ENCODE results near the gene DPYSL4.
"Not testable (repeated sequence)": the region's sequence is repeated elsewhere in the genome, so short reads cannot be mapped to it uniquely, and the experiment has no call there.

- not testable (repeated sequence) for TF ChIP-seq EZH2phosphoT487, EZH2, CTCF (IDR thresholded peaks at IDR 0.05)
Observed at GRCh38 chr10:132220996-132221395, 34.2 kb downstream of the DPYSL4 start.
